ENCODE measurements around the gene ALDH3B1.

- no peak for TF ChIP-seq CTCF (IDR thresholded peaks at IDR 0.05; ENCODE audit: low read depth, low read length)
- TF ChIP-seq EZH2phosphoT487 (IDR thresholded peaks at IDR 0.05; ENCODE audit: low read depth): no peak
These were observed 38.8 kb downstream of the ALDH3B1 start for GRCh38 chr11:68048681-68049508.
